MM.1S (cell line): ENCODE data around the gene RASL10A.

Experiments used
- EZH2 ChIP-seq: fragments of 300-600 bp; sonication (generic); optimal IDR thresholded peaks from 2 replicates; pipeline ENCODE3; 2017; ENCODE audit warnings: low read depth, mild to moderate bottlenecking, antibody characterized with exemption, low read length, mixed read lengths
- EZH2phosphoT487 ChIP-seq: fragments of 300-600 bp; sonication (generic); IDR thresholded peaks from 2 replicates; pipeline ENCODE4 v1.6.1; 2018; ENCODE audit warnings: antibody characterized with exemption, low read length
- TF ChIP-seq, protein P1 (sequence below): fragments of 300-600 bp; sonication (generic); IDR thresholded peaks from 2 replicates; pipeline ENCODE4 v1.5.1; 2016; ENCODE audit warnings: antibody characterized with exemption, low read length, mixed read lengths

DNA sequence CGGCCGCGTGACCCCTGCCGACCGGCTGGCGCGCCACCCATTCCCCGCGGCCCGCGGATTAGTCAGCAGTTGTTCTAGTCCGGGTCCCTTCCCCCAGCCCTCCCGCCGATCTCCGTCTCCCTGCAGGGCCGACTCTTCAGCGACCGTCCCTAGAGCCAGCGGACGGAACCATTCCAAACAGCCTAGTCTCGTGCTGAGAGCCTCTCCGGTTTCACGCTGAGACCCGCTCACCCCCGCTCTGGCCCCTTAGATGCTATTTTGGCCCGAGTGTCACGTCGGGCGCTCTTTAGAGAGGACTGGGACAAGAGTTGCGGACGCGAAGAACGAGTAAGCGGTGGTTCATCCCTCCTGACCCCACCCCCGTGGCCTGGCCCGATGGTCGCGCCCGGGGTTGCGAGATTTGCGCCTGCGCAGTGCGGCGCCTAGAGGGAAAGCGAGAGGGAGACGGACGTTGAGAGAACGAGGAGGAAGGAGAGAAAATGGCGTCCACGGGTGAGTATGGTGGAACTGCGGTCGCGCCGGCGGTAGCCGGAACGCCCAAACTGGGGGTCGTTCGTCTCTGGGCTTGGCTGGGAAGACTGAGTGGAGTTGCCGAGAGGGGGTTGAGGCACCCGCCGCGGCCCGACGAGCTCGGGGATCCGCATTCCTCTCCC is 47.5 kb downstream of the RASL10A start, which contains the start of the genes EWSR1 and RHBDD3:
- TF ChIP-seq, protein P1, sequence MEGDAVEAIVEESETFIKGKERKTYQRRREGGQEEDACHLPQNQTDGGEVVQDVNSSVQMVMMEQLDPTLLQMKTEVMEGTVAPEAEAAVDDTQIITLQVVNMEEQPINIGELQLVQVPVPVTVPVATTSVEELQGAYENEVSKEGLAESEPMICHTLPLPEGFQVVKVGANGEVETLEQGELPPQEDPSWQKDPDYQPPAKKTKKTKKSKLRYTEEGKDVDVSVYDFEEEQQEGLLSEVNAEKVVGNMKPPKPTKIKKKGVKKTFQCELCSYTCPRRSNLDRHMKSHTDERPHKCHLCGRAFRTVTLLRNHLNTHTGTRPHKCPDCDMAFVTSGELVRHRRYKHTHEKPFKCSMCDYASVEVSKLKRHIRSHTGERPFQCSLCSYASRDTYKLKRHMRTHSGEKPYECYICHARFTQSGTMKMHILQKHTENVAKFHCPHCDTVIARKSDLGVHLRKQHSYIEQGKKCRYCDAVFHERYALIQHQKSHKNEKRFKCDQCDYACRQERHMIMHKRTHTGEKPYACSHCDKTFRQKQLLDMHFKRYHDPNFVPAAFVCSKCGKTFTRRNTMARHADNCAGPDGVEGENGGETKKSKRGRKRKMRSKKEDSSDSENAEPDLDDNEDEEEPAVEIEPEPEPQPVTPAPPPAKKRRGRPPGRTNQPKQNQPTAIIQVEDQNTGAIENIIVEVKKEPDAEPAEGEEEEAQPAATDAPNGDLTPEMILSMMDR, result no peak
- no peak for TF ChIP-seq EZH2
- TF ChIP-seq EZH2phosphoT487, result no peak
